Measurements from ENCODE around the gene AVEN.

DNA sequence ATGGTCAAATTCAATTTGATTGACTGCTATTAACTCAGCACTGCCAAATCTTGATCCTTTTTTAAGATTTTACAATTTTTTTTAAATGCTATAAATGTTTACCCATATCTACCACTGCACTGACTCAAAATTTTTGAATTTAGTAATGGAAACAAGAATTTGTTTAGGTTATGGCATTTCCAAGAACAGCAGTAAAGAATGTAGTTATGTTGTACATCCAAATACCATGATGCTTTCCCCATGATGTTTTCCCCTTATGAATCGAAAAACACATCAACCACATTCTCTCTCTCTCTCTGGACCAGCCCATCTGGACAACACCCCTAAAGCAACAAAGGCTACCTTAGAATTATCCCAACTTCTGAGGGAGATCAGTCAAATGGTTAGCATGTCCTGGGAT, 56.5 kb downstream of the AVEN start:
- TF ChIP-seq, protein P1, sequence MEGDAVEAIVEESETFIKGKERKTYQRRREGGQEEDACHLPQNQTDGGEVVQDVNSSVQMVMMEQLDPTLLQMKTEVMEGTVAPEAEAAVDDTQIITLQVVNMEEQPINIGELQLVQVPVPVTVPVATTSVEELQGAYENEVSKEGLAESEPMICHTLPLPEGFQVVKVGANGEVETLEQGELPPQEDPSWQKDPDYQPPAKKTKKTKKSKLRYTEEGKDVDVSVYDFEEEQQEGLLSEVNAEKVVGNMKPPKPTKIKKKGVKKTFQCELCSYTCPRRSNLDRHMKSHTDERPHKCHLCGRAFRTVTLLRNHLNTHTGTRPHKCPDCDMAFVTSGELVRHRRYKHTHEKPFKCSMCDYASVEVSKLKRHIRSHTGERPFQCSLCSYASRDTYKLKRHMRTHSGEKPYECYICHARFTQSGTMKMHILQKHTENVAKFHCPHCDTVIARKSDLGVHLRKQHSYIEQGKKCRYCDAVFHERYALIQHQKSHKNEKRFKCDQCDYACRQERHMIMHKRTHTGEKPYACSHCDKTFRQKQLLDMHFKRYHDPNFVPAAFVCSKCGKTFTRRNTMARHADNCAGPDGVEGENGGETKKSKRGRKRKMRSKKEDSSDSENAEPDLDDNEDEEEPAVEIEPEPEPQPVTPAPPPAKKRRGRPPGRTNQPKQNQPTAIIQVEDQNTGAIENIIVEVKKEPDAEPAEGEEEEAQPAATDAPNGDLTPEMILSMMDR (IDR thresholded peaks at IDR 0.05): no peak
- no peak for TF ChIP-seq POLR2A (IDR thresholded peaks at IDR 0.05)

All from thyroid gland (tissue), 4 donors.